MM.1S (cell line): ENCODE measurements around the gene MVB12B.

Experiments used
- EZH2 ChIP-seq: fragments of 300-600 bp; sonication (generic); optimal IDR thresholded peaks from 2 replicates; pipeline ENCODE3; 2017; ENCODE audit warnings: low read depth, mild to moderate bottlenecking, antibody characterized with exemption, low read length, mixed read lengths
- TF ChIP-seq, protein P1 (sequence below): fragments of 300-600 bp; sonication (generic); IDR thresholded peaks from 2 replicates; pipeline ENCODE4 v1.5.1; 2016; ENCODE audit warnings: antibody characterized with exemption, low read length, mixed read lengths

DNA sequence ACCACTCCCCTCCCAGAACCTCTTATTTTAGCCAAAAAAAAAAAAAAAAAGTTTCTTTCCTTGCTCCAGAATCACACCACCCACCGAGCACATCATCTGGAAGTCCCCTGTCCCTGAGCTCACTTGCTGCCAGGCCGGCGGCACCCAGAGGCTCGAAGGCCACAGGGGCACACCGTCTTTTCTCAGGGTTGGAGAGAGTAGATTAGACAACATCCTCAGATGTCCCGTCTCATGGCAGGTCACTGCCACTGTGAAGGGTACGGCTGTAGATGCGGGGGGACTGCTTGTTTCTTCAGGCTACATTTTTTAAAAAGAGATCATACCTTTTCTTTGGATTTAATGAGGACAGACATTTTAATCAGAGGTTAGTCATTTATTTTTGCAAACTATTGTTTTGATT, 109.0 kb downstream of the MVB12B start:
- TF ChIP-seq, protein P1, sequence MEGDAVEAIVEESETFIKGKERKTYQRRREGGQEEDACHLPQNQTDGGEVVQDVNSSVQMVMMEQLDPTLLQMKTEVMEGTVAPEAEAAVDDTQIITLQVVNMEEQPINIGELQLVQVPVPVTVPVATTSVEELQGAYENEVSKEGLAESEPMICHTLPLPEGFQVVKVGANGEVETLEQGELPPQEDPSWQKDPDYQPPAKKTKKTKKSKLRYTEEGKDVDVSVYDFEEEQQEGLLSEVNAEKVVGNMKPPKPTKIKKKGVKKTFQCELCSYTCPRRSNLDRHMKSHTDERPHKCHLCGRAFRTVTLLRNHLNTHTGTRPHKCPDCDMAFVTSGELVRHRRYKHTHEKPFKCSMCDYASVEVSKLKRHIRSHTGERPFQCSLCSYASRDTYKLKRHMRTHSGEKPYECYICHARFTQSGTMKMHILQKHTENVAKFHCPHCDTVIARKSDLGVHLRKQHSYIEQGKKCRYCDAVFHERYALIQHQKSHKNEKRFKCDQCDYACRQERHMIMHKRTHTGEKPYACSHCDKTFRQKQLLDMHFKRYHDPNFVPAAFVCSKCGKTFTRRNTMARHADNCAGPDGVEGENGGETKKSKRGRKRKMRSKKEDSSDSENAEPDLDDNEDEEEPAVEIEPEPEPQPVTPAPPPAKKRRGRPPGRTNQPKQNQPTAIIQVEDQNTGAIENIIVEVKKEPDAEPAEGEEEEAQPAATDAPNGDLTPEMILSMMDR = no peak
- TF ChIP-seq EZH2 = no peak
